Activated CD4-positive, alpha-beta T cell treated with anti-CD3 and anti-CD28 coated beads, Interleukin-2, amount 50 U/mL, for 24 hours (primary cell): ENCODE measurements around the gene FMC1.
A peak's percentile ranks its signal among the peaks of the same experiment; 100 is the strongest.
"Not testable (repeated sequence)": the region's sequence is repeated elsewhere in the genome, so short reads cannot be mapped to it uniquely, and the experiment has no call there.

ENCODE experiments used
- DNase-seq, 2 donors: peaks; one replicate each; pipeline ENCODE4 v3.0.0-alpha.2; 2020; ENCODE audit warnings: low read depth in 1 of 2, low spot score in 1 of 2

Gene FMC1

GRCh38 chr7:139341058-139341775 lies at the start of gene FMC1:
Gene FMC1 (plus strand): TSS chr7:139341337. CDS start chr7:139341385, 48 bp downstream.
- DNase-seq = peak; percentile 72 to 79

DNA sequence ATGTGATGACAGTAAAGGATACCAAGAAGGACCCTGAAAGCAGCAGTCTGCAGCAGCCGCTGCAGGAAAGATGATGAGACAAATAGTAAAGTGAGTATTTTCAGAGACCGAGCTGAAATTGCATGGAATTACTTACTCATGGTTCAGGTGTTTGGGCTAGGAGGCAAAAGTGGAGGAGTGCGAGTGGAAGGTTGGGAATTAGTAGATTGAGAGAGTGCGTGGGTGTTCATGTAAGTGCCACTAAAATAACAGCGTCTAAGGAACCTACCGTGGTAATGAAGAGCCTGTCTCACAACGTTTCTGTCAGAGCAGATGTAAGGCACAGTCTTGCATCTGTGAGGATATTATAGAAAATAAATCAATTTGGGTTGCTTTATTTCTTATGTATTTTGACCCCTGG lies 48.3 kb upstream of the FMC1 start:
- no peak for DNase-seq

DNA sequence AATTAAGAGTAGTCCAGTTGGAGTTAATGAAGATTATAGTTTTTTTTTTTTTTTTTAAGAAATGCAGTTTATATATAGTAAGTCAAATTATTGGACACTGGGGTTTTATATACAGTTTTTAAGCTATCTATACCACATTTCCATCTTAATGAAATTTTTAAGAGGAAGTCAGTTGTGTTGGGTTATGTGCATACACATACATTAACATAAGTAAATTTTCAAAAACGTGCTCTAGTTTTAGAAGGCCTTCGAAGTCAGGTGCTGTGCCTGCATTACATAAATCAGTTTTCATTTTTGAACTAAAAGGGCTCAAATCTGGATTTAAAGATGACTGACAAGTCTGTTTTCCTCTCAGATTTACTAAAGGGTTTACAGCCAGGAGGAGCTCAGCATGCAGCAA lies 47.6 kb upstream of the FMC1 start:
- no peak for DNase-seq

- no peak for DNase-seq
Observed at GRCh38 chr7:139294241-139294640, 46.9 kb upstream of the FMC1 start.

- no peak for DNase-seq
Observed at GRCh38 chr7:139294951-139295575, 46.1 kb upstream of the FMC1 start.

GRCh38 chr7:139297795-139298194 lies 43.3 kb upstream of the FMC1 start:
- no peak for DNase-seq

GRCh38 chr7:139299296-139299695 lies 41.8 kb upstream of the FMC1 start:
- DNase-seq = no peak

DNA sequence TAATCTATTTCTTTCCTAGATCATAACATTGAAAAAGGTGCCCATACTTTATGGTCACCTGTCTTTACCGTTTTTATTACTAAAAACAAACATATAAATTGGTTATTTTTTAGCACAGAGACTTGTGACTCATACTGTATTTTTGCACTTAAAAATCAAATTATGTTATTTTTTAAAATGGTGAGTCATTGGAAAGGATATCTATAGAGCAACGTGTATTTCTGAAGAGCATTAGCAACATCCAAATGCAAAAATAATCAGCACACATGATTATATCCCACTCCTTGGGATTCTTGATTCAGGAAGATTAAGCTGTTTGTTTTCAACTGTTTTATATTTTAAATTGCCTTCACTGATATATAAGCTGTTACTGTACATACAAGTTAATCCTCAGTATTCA lies 40.7 kb upstream of the FMC1 start:
- no peak for DNase-seq

- DNase-seq = no peak
Observed at GRCh38 chr7:139304517-139304916, 36.6 kb upstream of the FMC1 start.

DNA sequence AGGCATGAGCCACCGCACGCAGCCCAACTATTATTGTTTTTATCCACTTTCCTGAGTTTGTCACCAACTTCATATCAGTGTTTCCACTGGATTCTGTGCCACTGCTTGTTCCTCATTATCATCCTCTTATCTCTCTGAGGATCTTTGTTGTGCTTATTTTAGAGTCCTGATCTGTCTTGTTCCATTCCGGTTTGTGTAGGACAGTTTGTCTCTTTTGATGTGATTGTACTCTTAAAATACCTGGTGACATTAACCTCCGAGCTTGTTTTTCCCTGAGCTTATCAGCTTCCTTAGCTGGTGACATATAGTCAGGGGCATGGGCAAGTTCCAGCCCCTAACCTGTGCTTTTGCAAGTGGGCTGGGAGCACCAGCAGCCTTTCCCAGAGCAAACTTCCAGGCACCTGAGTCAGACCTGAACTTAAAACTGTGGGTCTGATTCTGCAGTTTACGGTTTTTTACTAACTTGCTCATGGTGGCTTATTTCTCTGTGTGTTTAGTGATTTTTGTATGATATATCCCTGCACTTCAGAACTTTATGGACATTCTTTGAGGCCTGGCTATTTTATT lies 23.1 kb upstream of the FMC1 start:
- DNase-seq = no peak

DNA sequence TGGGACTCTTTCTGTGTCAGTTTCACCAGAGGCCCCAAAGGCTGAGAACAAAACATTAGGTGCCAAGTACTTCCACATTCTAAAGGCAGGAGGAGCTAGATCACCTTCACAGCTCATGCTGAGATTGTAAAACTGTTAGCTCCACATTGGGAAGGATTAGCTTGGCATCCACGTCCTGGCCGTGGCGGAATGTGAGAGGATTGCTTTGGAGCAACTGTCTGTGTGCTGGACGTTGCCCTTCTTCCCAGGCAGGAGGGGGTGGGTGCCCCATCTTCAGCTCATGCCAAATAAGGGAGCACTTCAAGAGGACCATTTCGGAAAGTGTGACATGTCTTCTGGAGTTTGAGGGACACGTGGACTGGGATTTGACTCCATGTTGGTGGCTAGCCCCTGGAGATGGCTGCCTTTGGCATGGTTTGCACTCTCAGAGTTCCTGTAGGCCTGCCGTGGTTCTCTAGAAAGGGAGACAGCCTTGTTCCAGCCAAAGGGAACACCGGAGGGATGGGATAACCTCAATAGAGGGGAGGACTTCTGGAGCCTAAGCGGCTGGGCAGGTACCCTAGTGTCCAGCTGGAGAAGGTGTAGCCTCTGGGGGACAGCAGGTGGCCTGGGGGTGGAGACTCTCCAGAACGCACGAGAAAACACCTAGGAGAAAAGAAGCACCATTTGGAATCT lies 19.9 kb upstream of the FMC1 start:
- DNase-seq = no peak

DNA sequence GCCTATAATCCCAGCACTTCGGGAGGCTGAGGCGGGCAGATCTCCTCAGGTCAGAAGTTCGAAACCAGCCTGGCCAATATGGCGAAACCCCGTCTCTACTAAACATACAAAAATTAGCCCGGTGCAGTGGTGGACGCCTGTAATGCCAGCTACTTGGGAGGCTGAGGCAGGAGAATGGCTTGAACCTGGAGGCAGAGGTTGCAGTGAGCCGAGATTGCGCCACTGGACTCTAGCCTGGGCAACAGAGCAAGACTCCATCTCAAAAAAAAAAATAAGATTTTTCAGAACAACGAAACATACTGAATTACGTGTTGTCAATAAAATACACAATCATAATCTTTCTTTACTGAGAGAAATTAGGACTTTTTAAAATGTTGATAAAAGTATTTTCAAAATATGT lies 16.4 kb upstream of the FMC1 start:
- DNase-seq = not testable (repeated sequence)

GRCh38 chr7:139328375-139328774 lies 12.8 kb upstream of the FMC1 start:
- DNase-seq = no peak

GRCh38 chr7:139329119-139329518 lies 12.0 kb upstream of the FMC1 start:
- DNase-seq = no peak

DNA sequence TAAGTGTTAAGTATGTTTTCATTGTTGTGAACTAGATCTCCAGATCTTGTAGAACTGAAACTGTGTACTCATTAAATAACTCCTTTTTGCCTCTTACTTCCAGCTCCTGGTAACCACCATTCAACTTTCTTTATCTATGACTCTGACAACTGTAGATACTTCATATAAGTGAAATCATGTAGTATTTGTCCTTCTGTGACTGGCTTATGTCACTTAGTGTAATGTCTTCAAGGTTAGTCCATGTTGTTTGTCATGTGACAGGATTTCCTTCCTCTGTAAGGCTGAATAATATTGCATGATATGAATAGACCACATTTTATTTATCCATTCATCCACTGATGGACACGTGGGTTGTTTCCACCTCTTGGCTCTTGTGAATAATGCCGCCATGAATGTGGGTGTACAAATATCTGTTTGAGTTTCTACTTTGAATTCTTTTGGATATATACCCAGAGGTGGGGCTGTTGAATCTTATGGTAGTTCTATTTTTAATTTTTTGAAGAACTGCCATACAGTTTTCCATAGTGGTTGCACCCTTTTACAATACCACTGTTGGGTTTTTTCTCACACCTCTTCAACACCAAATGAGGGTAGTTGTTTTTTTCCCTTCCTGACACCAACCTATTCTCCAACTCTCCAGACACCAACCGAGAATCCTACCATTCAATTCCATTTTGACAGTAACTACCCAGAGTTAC lies 10.7 kb upstream of the FMC1 start:
- DNase-seq = no peak

GRCh38 chr7:139332697-139333359 lies 8.3 kb upstream of the FMC1 start:
- DNase-seq = no peak

DNA sequence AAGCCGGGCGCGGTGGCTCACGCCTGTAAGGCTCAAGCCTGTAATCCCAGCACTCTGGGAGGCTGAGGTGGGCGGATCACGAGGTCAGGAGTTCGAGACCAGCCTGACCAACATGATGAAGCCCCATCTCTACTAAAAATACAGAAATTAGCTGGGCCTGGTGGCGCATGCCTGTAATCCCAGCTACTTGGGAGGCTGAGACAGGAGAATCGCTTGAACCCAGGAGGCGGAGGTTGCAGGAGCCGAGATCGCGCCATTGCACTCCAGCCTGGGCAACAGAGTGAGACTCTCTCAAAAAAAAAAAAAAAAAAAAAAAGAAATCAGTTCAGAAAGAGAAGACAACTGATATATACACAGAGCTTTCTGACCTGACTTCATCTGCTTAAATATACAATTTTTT lies 7.7 kb upstream of the FMC1 start:
- DNase-seq = not testable (repeated sequence)

DNA sequence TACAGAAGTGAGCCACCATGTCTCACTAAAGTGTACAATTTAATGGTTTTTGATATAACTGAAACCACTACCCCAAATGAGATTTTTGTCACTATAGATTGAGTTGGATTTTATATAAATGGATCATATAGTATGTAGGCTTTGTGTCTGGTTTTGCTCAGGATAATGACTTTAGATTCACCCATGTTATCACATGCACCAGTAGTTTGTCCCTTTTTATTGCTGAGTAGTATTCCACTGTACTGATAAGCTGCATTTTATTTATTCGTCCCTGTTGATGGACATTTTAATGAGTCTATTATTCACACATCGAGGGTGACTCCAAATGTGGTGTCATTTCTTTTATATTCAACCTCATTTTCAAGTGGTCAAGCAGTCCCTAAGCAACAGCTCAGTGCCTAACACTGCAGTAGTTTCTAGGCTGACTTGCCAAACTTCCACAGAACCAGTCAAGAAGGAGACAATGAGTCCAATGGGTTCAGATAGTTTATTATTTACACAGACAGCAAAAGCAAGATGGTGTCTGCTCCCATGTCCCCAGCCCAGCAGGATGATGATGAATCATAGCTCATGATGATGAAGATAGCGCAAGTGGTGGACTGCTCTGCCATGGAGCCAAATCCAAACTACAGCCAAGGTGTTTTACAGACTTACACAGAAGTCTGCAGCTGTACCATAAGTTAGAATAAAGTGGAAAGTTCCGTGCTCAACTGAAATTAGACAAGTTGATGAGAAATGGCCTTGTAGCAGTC lies 6.6 kb upstream of the FMC1 start:
- no peak for DNase-seq

DNA sequence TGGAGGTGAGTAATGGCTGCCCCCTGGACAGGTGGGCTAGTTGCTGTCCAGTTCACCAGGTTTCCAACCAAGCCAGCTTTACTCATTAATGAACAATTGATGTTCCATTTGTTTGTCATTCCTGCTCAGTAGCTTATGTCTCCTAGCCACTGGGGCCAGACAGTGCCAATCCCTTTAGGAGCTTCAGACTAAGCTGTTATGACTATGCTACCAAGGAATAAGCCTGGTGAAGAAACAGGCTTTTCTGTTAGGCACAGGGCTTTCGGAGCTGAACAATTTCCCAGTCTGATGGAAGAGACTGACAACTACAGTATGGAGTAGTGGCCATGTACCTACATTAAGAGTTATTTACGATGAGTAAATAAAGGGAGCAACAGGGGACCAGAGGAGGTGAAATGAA lies 2.1 kb upstream of the FMC1 start:
- DNase-seq = no peak

DNA sequence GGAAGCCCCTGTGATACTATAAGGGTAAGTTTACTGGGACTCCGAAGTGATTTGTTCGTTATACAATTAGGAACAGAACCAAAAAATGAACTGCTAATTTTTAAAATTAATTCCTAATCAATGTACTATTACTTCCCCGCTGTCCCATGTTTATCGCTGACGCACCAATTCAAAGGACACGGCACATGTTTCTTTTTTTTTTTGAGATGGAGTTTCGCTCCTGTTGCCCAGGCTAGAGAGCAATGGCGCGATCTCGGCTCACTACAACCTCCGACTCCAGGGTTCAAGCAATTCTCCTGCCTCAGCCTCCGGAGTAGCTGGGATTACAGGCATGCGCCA lies 1.5 kb upstream of the FMC1 start:
- DNase-seq = no peak
